Measurements from ENCODE around the gene NPTX2. TPM values are rescaled to one million over a fixed set of nuclear protein-coding genes. Genes with fewer than 3 reads are reported as not detected.

NPTX2 gene
- total RNA-seq, 1 donor from 2014 or later: 23.8 TPM

DNA sequence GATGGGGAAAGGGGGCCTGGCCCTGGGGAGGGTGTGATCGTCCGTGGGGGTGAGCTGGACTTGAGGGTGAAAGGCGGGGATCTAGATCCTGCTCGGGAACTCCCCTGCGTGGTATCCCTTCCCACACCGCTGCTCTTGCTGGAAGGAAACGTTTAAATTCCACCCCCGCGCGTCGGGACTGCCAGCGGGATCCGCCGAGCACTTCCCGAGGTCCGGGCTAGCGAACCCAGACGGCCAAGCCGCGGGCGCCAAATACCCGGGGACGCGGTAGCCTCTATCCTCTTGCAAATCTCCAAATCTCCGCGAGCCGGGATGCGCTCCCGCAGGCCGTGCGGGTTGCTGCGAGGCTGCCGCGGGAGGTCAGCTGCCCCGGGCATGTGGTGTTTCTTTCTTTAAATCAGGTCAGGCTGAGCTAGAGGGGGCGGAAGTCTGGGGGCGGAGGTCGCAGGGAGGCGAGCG lies 904 bp downstream of the NPTX2 start:
- DNase-seq (ENCODE audit: low spot score): peak; percentile 82

DNA sequence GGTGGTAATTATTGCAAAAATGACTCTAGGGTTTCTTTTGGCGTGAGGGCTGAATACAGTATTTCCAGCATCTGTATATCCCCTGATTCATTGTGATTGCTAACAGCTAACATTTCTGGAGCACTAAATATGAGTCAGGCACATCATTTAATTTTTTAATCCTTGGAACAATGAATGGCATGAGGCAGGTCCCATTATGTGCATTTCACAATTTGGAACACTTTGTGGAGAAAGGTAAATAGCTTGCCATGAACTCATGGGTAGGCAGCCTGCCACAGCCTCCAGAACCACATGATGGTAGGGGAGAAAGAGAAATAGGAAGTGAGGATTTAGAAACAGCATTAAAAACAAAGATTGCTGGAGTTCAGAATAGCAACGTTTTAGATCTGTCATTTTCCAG lies 1.7 kb downstream of the NPTX2 start:
- DNase-seq (ENCODE audit: low spot score): no peak

- DNase-seq (ENCODE audit: low spot score): peak; percentile 73
These were observed 2.6 kb downstream of the NPTX2 start for GRCh38 chr7:98619450-98620321.

DNA sequence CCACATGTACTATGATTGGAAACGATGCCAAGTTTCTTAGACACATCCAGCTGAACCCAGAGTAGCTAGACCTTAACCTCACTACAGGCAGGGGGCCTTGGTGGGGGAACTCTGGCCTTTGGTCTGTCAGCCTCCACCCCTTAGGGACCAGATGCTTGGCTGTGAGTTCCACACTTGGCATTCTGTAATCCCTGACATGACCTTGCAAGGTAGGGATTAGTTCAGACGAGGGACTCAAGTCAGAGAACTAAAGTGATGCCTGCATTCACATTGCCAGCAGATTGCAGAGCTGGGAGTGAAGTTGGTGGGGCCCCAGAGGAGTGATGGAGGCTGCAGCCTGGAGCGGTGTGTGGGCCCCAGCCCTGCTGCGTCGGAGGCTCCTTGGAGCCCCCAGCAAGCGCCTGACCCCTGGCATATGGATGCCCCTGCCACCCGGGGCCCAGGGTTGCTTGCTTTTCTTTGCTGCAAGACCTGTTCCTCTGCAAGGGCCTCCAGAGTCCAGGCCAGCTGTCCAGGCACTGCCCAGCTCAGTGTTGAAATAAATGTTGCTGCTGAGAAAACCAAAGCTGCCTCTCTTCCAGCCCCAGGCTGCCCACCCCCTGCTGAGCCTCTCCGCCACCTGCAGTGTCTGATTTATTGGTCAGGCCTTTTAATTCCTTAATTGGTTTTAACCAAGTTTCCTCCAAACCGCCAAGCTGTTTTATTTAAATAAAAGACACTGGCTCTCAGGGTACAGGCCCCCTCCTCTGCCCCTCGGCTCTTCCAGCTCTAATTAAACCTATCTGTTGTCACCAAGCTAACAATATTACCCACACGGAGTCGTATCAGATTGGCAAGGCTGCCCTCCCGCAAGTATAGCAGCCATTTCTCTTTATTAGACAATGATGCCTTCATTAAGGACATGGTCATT lies 4.7 kb downstream of the NPTX2 start:
- DNase-seq (ENCODE audit: low spot score): peak; percentile 74

GRCh38 chr7:98622926-98623325 lies 5.8 kb downstream of the NPTX2 start:
- peak; percentile 53 for DNase-seq (ENCODE audit: low spot score)

DNA sequence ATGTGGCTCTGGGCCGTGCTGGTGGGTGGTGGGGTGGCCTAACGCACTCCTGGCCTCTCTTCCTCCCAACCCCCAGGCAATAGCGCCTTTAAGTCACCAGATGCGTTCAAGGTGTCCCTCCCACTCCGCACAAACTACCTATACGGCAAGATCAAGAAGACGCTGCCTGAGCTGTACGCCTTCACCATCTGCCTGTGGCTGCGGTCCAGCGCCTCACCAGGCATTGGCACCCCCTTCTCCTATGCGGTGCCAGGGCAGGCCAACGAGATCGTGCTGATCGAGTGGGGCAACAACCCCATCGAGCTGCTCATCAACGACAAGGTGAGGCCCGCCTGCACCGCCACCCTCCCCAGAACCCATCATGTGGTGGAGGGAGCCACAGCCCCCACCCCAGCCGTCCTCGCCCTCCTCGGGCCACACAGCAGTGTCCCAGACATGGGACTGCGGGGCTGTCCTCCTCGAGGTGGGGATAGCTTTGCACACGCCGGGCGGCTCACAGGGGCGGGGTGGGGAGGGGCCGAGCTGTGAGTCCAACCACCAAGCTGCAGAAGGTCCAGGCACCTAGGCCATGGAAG lies 7.8 kb downstream of the NPTX2 start:
- DNase-seq (ENCODE audit: low spot score): peak; percentile 79

DNA sequence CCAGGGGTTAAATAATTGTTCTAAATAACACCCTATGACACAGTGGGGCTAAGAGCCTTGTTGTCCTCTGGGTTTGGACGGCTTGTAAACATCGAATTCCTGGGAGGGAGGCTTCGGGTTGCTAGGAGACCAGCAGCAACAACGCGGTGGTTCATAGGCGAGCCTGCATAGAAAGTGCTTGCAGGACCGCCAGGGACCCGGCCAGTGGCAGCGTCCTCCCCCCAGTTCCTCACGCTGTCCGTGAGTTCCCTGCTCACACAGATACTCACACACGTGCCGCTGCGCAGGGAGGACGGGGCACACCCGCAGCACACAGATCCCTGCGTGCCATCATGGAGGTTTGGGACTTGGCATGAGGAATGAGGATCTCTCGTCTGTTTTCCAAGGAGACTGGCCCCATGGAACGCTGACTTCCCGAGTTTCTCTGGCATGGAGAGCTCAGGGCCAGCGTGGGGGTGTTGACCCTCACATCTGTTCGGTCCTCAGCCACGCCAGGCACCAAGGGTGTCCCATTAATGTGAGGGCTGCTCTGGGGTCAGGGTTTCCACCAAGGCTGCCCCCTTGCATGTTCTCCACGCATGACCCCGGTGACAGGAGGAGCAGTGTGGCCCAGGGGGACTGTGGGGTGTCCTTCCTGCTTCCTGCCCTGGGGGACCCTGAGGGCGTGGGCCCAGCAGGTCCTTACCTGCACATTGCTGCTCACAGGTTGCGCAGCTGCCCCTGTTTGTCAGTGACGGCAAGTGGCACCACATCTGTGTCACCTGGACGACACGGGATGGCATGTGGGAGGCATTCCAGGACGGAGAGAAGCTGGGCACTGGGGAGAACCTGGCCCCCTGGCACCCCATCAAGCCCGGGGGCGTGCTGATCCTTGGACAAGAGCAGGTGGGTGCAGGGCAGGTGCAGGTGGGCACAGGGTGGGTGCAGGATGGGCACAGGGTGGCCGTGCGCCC lies 9.7 kb downstream of the NPTX2 start:
- peak; percentile 85 for DNase-seq (ENCODE audit: low spot score)

DNA sequence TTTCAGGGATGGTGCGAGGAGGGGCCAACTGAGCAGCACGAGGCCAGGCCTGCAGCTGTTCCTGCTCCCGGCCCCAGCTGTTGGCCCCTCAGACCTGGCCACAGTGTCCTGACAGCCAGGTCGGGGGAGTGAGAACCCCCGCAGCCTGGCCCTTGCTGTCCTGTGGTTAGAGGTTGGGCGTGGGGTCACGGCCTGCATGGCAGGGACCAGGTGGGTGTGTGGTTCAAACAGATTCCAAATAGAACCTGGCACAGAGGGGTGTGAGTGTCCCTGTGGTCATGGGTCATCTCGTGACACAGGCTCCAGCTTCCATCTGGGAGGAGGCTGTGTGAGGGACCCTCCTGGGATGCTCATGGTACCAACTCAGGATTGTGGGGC lies 10.3 kb downstream of the NPTX2 start:
- peak; percentile 47 for DNase-seq (ENCODE audit: low spot score)

- peak; percentile 76 for DNase-seq (ENCODE audit: low spot score)
These were observed 11.3 kb downstream of the NPTX2 start for GRCh38 chr7:98628418-98628817.

DNA sequence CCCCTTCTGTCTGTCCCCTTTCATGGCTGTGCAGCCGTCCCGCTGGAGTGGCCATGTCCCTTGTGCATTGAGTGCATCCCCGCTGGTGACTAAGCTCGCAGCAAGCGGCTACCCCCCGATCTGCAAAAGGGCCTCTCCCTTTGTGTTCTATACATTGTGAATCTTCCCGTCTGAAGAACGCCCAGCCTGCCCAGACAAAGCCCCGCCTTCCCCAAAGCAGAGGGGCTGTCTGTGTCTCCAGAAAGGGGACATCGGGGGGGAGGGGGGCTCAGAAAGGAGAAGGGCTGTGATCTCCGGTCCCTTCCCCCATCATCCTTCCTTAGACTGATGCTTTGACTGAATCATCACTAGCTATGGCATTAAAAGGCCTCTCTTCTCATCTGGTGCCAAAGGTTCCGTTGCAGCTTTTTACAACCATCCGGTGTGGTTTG lies 11.9 kb downstream of the NPTX2 start:
- DNase-seq (ENCODE audit: low spot score): peak; percentile 71

- peak; percentile 37 for DNase-seq (ENCODE audit: low spot score)
These were observed 13.1 kb downstream of the NPTX2 start for GRCh38 chr7:98630149-98630548.

DNA sequence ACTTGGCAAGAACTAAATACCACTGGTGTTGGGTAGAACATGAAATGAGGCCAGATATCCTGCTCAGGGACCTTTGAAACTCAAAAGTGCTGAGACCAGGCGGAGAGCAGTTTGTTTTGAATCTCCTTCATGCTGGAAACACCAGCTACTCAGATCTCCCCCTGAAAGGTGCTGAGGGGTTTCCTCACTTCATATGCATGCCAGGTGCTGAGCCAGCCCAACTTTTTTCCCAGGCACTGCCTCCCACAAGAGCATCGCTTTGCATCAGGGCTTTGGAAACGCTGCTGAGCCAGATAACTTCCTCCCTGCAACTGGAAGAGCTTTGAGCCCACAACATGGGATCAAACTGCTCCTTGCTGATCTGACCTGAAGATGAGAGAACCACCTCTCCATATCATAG lies 13.7 kb downstream of the NPTX2 start:
- DNase-seq (ENCODE audit: low spot score): no peak

DNA sequence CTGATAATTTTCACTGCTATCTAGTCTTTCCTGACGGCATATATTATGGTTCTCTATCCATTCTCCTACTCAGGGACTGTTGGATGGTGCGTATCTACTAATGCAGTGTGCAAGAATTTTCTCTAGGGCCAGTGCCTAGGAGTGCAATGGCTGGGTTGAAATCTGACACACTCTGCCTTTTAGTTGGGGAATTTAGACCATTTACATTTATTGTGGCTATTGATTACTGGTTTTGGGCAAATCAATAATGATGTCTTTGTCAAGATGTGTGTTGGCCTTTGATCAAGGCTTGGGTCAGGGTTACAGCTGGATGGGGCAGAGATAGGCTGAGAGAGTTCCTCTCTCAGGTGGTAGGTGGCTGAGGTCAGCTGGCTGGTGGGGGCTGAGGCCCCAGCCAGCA lies 21.8 kb downstream of the NPTX2 start:
- no peak for DNase-seq (ENCODE audit: low spot score)

GRCh38 chr7:98640375-98640774 lies 23.3 kb downstream of the NPTX2 start:
- peak; percentile 41 for DNase-seq (ENCODE audit: low spot score)

DNA sequence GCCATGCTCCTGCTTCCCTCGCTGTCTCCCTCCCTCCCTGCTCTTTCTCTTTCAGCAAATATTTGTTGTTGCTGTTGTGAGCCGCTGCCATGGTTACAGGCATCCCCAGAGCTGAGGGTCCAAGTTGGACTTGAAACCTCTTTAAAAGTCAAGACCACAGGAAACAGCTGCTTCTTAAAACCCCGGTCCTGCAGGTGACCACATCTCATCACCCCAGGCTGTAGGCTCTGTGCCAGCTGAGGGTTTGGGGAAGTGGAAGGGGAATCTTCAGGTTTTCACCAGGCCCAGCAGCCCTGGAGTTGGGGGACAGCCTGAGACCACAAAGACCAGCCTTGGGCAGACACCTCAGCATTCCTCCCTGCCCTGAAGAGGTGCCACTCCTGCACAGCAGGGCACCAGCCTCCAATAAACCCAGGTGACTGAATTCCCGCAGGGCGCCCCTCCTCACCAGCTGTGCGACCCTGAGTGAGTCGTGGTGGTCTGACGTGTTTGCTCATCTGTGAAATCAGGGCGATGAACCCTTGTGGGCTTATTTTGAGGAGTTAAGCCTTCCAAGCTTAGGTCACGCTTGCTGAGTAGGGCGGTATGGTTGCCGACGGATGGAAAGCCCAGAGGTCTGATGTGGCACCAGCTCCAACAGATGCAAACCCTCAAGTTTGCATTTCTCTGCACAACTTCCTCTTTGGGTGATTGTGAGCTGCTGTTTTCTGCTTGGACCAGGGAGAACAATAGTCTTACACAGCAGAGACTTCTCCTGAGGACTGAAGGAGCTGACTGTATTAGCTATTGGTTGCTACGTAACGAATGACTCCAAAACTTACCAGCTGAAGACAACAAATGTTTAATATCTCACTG lies 24.8 kb downstream of the NPTX2 start:
- no peak for DNase-seq (ENCODE audit: low spot score)

DNA sequence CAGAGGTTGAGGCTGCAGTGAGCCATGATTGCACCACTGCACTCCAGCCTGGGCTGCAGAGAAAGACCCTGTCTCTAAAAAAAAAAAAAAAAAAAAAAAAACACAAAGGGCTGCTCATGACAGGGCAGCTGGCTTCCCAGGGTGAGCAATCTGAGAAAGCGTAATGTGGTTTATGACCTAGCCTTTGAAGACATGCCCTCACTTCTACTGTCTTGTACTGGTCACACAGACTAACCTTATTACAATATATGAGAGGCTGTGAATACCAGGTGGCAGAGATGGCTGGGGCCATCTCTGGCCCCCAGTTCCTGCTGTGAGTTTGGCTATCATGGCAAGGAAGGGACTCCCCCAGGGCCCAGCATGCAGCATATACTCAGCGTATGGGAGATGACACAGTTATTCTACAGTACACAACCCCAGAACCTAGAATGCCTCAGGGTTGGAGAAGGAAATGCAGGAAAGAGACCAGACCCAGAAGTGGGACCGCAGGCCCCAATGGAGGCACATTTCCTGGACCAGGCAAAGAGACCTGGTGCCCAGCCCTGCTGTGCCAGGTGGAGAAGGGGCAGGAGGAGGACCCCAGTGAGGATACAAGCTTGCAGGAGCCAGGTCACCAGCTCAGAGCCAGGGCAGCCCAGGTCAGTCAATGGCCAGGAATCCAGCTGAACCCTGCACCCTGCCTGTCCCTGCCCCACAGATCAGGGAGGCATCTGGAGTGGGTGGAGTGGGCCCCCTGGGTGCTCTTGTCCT lies 26.3 kb downstream of the NPTX2 start:
- DNase-seq (ENCODE audit: low spot score): no peak

- no peak for DNase-seq (ENCODE audit: low spot score)
These were observed 29.4 kb downstream of the NPTX2 start for GRCh38 chr7:98646465-98646864.

- DNase-seq (ENCODE audit: low spot score): no peak
These were observed 30.2 kb downstream of the NPTX2 start for GRCh38 chr7:98647326-98647725.

- no peak for DNase-seq (ENCODE audit: low spot score)
These were observed 34.7 kb downstream of the NPTX2 start for GRCh38 chr7:98651760-98652159.
